Astrocyte (in vitro differentiated cells and primary cell): ENCODE measurements around the gene ANKH. TPM values are rescaled to one million over a fixed set of nuclear protein-coding genes. Genes with fewer than 3 reads are reported as not detected.

ENCODE experiments used
- DNase-seq: peaks from one replicate; pipeline ENCODE4 v3.0.0-alpha.2; 2010; ENCODE audit warnings: low read depth
- FAIRE-seq: peaks from 2 replicates; lab custom pipeline; 2011; peaks lifted over from hg19 to GRCh38; lab: Jason Lieb, UNC
- H2AFZ ChIP-seq: 2 replicates; pipeline ENCODE4 v1.6.0; 2012; ENCODE audit warnings: low read depth, low read length, inconsistent platforms
- H3K27ac ChIP-seq: 2 replicates; pipeline ENCODE4 v1.5.1; 2011; ENCODE audit warnings: low read depth, low read length, inconsistent platforms
- H3K27me3 ChIP-seq: 2 replicates; pipeline ENCODE4 v1.6.0; 2011; ENCODE audit warnings: low read length, inconsistent platforms; ENCODE audit not compliant: insufficient read depth
- H3K36me3 ChIP-seq: 2 replicates; pipeline ENCODE4 v1.5.1; 2011; ENCODE audit warnings: low read length, inconsistent platforms; ENCODE audit not compliant: insufficient read depth
- H3K4me1 ChIP-seq: 2 replicates; pipeline ENCODE4 v1.5.1; 2011; ENCODE audit warnings: low read length, inconsistent platforms; ENCODE audit not compliant: insufficient read depth
- H3K4me2 ChIP-seq: 2 replicates; pipeline ENCODE4 v1.6.0; 2012; ENCODE audit warnings: low read length, inconsistent platforms
- H3K4me3 ChIP-seq: 2 replicates; pipeline ENCODE4 v1.5.1; 2011; ENCODE audit warnings: low read depth, mild to moderate bottlenecking, low read length, inconsistent platforms; ENCODE audit not compliant: insufficient read depth
- H3K79me2 ChIP-seq: 2 replicates; pipeline ENCODE4 v1.6.0; 2012; ENCODE audit warnings: mild to moderate bottlenecking, low read length, inconsistent platforms; ENCODE audit not compliant: insufficient read depth
- H3K9ac ChIP-seq: 2 replicates; pipeline ENCODE4 v1.6.0; 2012; ENCODE audit warnings: mild to moderate bottlenecking, low read length, inconsistent platforms
- H3K9me3 ChIP-seq: 2 replicates; pipeline ENCODE4 v1.5.1; 2012; ENCODE audit warnings: low read depth, mild to moderate bottlenecking, low read length, inconsistent platforms; ENCODE audit not compliant: insufficient read depth
- H4K20me1 ChIP-seq: 2 replicates; pipeline ENCODE4 v1.6.0; 2012; ENCODE audit warnings: low read length, inconsistent platforms; ENCODE audit not compliant: insufficient read depth
- H3K27ac Mint-ChIP-seq: one replicate; pipeline ENCODE4 v1.8.0; 2021; ENCODE audit warnings: mild to moderate bottlenecking, mixed read lengths; ENCODE audit not compliant: unreplicated experiment
- H3K27me3 Mint-ChIP-seq: one replicate; pipeline ENCODE4 v1.8.0; 2021; ENCODE audit warnings: low read depth, mixed read lengths; ENCODE audit not compliant: unreplicated experiment
- H3K36me3 Mint-ChIP-seq: one replicate; pipeline ENCODE4 v1.8.0; 2021; ENCODE audit warnings: low read depth, mixed read lengths; ENCODE audit not compliant: unreplicated experiment
- H3K4me1 Mint-ChIP-seq: one replicate; pipeline ENCODE4 v1.8.0; 2021; ENCODE audit warnings: low read depth, mixed read lengths; ENCODE audit not compliant: unreplicated experiment
- H3K4me3 Mint-ChIP-seq: one replicate; pipeline ENCODE4 v1.8.0; 2021; ENCODE audit warnings: mild to moderate bottlenecking, moderate library complexity, mixed read lengths; ENCODE audit not compliant: unreplicated experiment
- H3K9me3 Mint-ChIP-seq: one replicate; pipeline ENCODE4 v1.8.0; 2021; ENCODE audit warnings: mild to moderate bottlenecking, mixed read lengths; ENCODE audit not compliant: unreplicated experiment
- CTCF ChIP-seq: IDR thresholded peaks from 2 replicates; pipeline ENCODE4 v1.5.1; 2011; ENCODE audit warnings: low read depth, mild to moderate bottlenecking, inconsistent platforms, low read length, moderate library complexity; ENCODE audit not compliant: insufficient read depth
- EZH2 ChIP-seq: IDR thresholded peaks from 2 replicates; pipeline ENCODE4 v1.6.1; 2012; ENCODE audit warnings: mild to moderate bottlenecking, low read length, inconsistent platforms; ENCODE audit not compliant: insufficient read depth
- total RNA-seq: library from RNA; stranded (reverse); gene quantifications from 2 replicates; pipeline ENCODE4 v1.2.1, GENCODE V29; 2021

The ANKH gene
- total RNA-seq, 1 donor from 2014 or later: 15.8 TPM

DNA sequence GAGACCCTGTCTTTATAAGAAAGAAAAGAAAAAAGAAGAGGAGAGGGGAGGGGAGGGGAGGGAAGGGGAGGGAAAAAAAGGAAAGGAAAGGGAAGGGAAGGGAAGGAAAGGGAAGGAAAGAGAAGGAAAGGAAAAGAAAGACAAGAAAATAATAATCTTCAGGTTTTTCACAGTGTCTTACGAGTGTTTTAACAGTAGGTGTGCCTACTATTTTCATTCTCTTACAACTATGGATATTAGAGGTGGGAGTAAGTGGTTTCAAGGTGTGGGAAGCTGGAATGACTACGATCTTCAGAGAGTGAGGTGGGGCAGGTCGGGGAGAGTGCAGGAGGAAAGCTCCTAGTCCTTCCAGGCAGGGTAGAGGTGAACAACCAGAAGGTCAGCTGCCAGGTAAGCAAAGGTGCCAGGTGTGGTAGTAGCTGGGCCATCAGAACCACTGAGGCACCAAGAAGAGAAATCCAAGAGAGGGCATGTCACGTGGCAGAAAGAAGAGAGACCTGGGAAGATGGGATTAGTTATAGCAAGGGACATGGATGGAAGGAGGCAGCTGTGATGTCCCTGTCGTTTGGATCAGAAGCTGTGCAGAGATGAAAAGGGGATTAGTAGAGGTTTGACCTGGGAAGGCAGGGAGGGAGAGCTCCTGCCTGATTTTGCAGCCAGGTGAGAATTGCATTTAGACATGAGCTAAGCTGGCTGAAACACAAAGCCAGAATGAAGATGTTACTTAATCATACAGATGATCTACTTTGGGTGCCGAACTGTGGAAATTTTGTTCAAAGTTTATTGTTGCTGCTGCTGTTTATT, 111.6 kb downstream of the ANKH start:
- no peak overlapping the region for H3K4me3 Mint-ChIP-seq
- DNase-seq (no peak), FAIRE-seq (no peak)
- H3K9me3 Mint-ChIP-seq: no peaks in the 10 kb centered on the region
- H3K4me1 Mint-ChIP-seq: no peaks in the 10 kb centered on the region
- Histone ChIP-seq H3K27me3 (no peaks in the 10 kb centered on the region), H3K9me3 (no peaks in the 10 kb centered on the region), H3K36me3 (no peaks in the 10 kb centered on the region), H3K4me3 (no peak overlapping the region), H3K79me2 (no peaks in the 10 kb centered on the region), H3K9ac (no peak overlapping the region), H3K4me1 (no peaks in the 10 kb centered on the region), H3K27ac (no peak overlapping the region), H4K20me1 (peaks cover 4% of the 10 kb centered on the region), H2AFZ (no peak overlapping the region), H3K4me2 (no peak overlapping the region)
- H3K27me3 Mint-ChIP-seq: peaks cover 4% of the 10 kb centered on the region
- TF ChIP-seq CTCF: no peak
- TF ChIP-seq EZH2: no peak
- no peak overlapping the region for H3K27ac Mint-ChIP-seq
- H3K36me3 Mint-ChIP-seq: peaks cover 6% of the 10 kb centered on the region

GRCh38 chr5:14757850-14758249, 113.7 kb downstream of the ANKH start:
- Histone ChIP-seq H3K36me3 (no peaks in the 10 kb centered on the region), H3K27me3 (no peaks in the 10 kb centered on the region), H3K79me2 (no peaks in the 10 kb centered on the region), H3K9me3 (no peaks in the 10 kb centered on the region), H3K27ac (no peak overlapping the region), H3K4me1 (no peaks in the 10 kb centered on the region), H3K4me2 (no peak overlapping the region), H3K9ac (no peak overlapping the region), H2AFZ (no peak overlapping the region), H3K4me3 (no peak overlapping the region), H4K20me1 (peaks cover 4% of the 10 kb centered on the region)
- peaks cover 2% of the 10 kb centered on the region for H3K4me1 Mint-ChIP-seq
- no peaks in the 10 kb centered on the region for H3K9me3 Mint-ChIP-seq
- no peak for FAIRE-seq
- peaks cover 6% of the 10 kb centered on the region for H3K27me3 Mint-ChIP-seq
- no peak overlapping the region for H3K4me3 Mint-ChIP-seq
- H3K36me3 Mint-ChIP-seq: peaks cover 6% of the 10 kb centered on the region
- TF ChIP-seq CTCF (no peak), EZH2 (no peak)
- no peak for DNase-seq
- no peak overlapping the region for H3K27ac Mint-ChIP-seq

DNA sequence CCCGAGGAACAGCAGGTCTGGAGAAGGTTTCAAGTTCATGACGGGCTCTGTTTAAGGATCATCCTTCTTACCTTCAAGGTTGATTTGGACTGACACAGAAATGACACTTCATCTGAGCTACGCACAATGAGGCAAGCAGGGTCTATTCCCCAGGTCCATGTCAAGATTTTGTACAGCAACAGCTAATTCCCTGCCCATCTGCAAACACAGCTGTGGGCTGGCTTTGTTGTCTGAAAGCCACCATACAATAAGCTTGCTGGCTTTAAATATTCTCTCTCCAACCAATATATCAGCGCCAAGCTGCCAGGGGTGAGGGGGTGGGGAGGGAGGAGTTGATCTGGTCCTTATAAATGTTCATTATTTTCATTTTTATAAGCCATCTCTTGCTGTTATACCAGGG, 115.1 kb downstream of the ANKH start:
- Mint-ChIP-seq H3K9me3 (no peaks in the 10 kb centered on the region), H3K27ac (no peak overlapping the region), H3K27me3 (peaks cover 6% of the 10 kb centered on the region), H3K36me3 (peaks cover 4% of the 10 kb centered on the region), H3K4me1 (peaks cover 2% of the 10 kb centered on the region), H3K4me3 (no peak overlapping the region)
- FAIRE-seq (no peak), DNase-seq (no peak)
- Histone ChIP-seq H3K9me3 (no peaks in the 10 kb centered on the region), H2AFZ (no peak overlapping the region), H4K20me1 (peaks cover 4% of the 10 kb centered on the region), H3K9ac (no peak overlapping the region), H3K4me3 (no peak overlapping the region), H3K4me1 (no peaks in the 10 kb centered on the region), H3K27me3 (no peaks in the 10 kb centered on the region), H3K27ac (no peak overlapping the region), H3K4me2 (no peak overlapping the region), H3K79me2 (no peaks in the 10 kb centered on the region), H3K36me3 (no peaks in the 10 kb centered on the region)
- no peak for TF ChIP-seq CTCF
- TF ChIP-seq EZH2: no peak
